HepG2 (cell line): ENCODE data around the gene UTP25. TPM values are rescaled to one million over a fixed set of nuclear protein-coding genes. Genes with fewer than 3 reads are reported as not detected.

ENCODE experiments used
- ATAC-seq: fragments of 200-7000 bp; cut with Tn5 transposase; 3 replicates; pipeline ENCODE4 v1.9.1; 2020; ENCODE audit warnings: mild to moderate bottlenecking, moderate library complexity
- BruUV-seq: library from RNA; stranded (reverse); fragments of 400-500 nt; replicated peaks from 2 replicates; lab custom pipeline; 2021; lab: Mats Ljungman, UMichigan
- CTCF ChIA-PET: fragments of 300-600 bp; formaldehyde crosslinking; extraction: SDS; loops from one replicate; lab custom pipeline; 2021; ENCODE audit warnings: low total read pairs, inconsistent platforms, low intra/inter-chr PET ratio; lab: Yijun Ruan, JAX
- POLR2A ChIA-PET: fragments of 350-600 bp; sonication (Branson Sonifier 250); formaldehyde crosslinking; loops from one replicate; lab custom pipeline; 2020; ENCODE audit warnings: antibody characterized with exemption, inconsistent platforms; lab: Yijun Ruan, JAX
- DNase-seq: peaks from one replicate; pipeline ENCODE4 v3.0.0-alpha.2; 2015; ENCODE audit warnings: low spot score
- FAIRE-seq: peaks from 3 replicates; lab custom pipeline; 2011; peaks lifted over from hg19 to GRCh38; lab: Jason Lieb, UNC
- H2AFZ ChIP-seq: one replicate; pipeline ENCODE4 v1.6.1; 2011; ENCODE audit warnings: low read length, inconsistent platforms
- H3K27ac ChIP-seq: fragments of 300-600 bp; 3 replicates; pipeline ENCODE4 v1.8.0; 2011; ENCODE audit warnings: mixed run types, mild to moderate bottlenecking, mixed read lengths, low read length, inconsistent platforms; ENCODE audit not compliant: insufficient read depth; ENCODE audit errors: extremely low read length
- H3K27me3 ChIP-seq, 2 experiments: fragments of 200-600 bp in 1 of 2; 2 replicates in 1 of 2; 3 replicates in 1 of 2; pipeline versions ENCODE4 v1.6.0 to v1.8.0; 2011; ENCODE audit warnings: low read length in 2 of 2, mild to moderate bottlenecking in 2 of 2, moderate library complexity in 2 of 2, inconsistent platforms in 1 of 2; ENCODE audit not compliant: insufficient read depth in 2 of 2, control insufficient read depth in 1 of 2
- H3K36me3 ChIP-seq, 2 experiments: fragments of 200-600 bp in 1 of 2; replicated peaks in 1 of 2; 2 replicates in 1 of 2; 3 replicates in 1 of 2; pipeline versions ENCODE4 v1.5.1 to v1.8.0; 2011; ENCODE audit warnings: low read length in 2 of 2, inconsistent platforms in 1 of 2; ENCODE audit not compliant: insufficient read depth in 2 of 2, control insufficient read depth in 1 of 2
- H3K4me1 ChIP-seq: 2 replicates; pipeline ENCODE4 v1.5.1; 2012; ENCODE audit warnings: low read length, inconsistent platforms; ENCODE audit not compliant: insufficient read depth
- H3K4me2 ChIP-seq: 2 replicates; pipeline ENCODE4 v1.6.0; 2011; ENCODE audit warnings: low read depth, low read length, inconsistent platforms
- H3K4me3 ChIP-seq, 3 experiments: fragments of 200-600 bp in 1 of 3; sonication (generic), shearing (Covaris generic) in 1 of 3; replicated peaks in 1 of 3; 2 replicates each; pipeline ENCODE4 v1.5.1; 2011 to 2016; ENCODE audit warnings: low read length in 3 of 3, inconsistent platforms in 2 of 3, low read depth in 2 of 3, mild to moderate bottlenecking in 2 of 3, control low read depth in 1 of 3, mixed read lengths in 1 of 3; ENCODE audit not compliant: insufficient read depth in 1 of 3
- H3K79me2 ChIP-seq: one replicate; pipeline ENCODE4 v1.6.1; 2011; ENCODE audit warnings: low read length, inconsistent platforms; ENCODE audit not compliant: insufficient read depth
- H3K9ac ChIP-seq: 2 replicates; pipeline ENCODE4 v1.6.0; 2011; ENCODE audit warnings: mild to moderate bottlenecking, low read depth, low read length, inconsistent platforms; ENCODE audit not compliant: insufficient read depth
- H3K9me3 ChIP-seq: 2 replicates; pipeline ENCODE4 v1.5.1; 2012; ENCODE audit warnings: mild to moderate bottlenecking, low read length
- H4K20me1 ChIP-seq: 2 replicates; pipeline ENCODE4 v1.6.0; 2011; ENCODE audit warnings: inconsistent platforms, mild to moderate bottlenecking, low read length, moderate library complexity; ENCODE audit not compliant: insufficient read depth
- FOSL2 ChIP-seq: sonication (generic); formaldehyde crosslinking; IDR thresholded peaks from 2 replicates; pipeline ENCODE4 v1.4.0; 2020; ENCODE audit warnings: missing genetic modification reagents
- KLF15 ChIP-seq: sonication (generic); formaldehyde crosslinking; IDR thresholded peaks from 2 replicates; pipeline ENCODE4 v1.8.1; 2023; ENCODE audit warnings: borderline replicate concordance, mild to moderate bottlenecking, inconsistent platforms, missing genetic modification reagents, mixed read lengths
- KMT2A ChIP-seq: sonication (generic); formaldehyde crosslinking; IDR thresholded peaks from 2 replicates; pipeline ENCODE4 v1.4.0; 2020; ENCODE audit warnings: missing genetic modification reagents
- MXD4 ChIP-seq: IDR thresholded peaks from 2 replicates; pipeline ENCODE4 v1.6.1; 2016; ENCODE audit warnings: mild to moderate bottlenecking, missing biosample characterization, missing genetic modification reagents
- TCF7 ChIP-seq: sonication (generic); IDR thresholded peaks from 2 replicates; pipeline ENCODE4 v1.6.1; 2016; ENCODE audit warnings: antibody characterized with exemption, low read depth
- ZBTB25 ChIP-seq: IDR thresholded peaks from 2 replicates; pipeline ENCODE4 v1.6.1; 2018; ENCODE audit warnings: missing genetic modification reagents
- ZNF431 ChIP-seq: sonication (generic); formaldehyde crosslinking; IDR thresholded peaks from 2 replicates; pipeline ENCODE4 v1.9.0; 2022; ENCODE audit warnings: missing genetic modification reagents, low read depth, mild to moderate bottlenecking, borderline replicate concordance
- ZNF790 ChIP-seq: sonication (generic); formaldehyde crosslinking; IDR thresholded peaks from 2 replicates; pipeline ENCODE4 v1.8.0; 2022; ENCODE audit warnings: missing genetic modification reagents, mild to moderate bottlenecking, borderline replicate concordance
- ZSCAN29 ChIP-seq: sonication (generic); formaldehyde crosslinking; conservative IDR thresholded peaks from 2 replicates; pipeline ENCODE4 v1.4.0; 2020; ENCODE audit warnings: mild to moderate bottlenecking, missing genetic modification reagents
- WGBS: methylation state at CpG from one replicate; pipeline ENCODE4 v1.1.6; 2017; ENCODE audit warnings: low lambda C conversion rate; 5-methylcytosine and 5-hydroxymethylcytosine counted together
- in situ Hi-C: cut with HindIII; loops from 2 replicates; pipeline ENCODE4 v1.10.0; 2017; ENCODE audit warnings: low pct_unique_long_range_greater_than_20kb; ENCODE audit not compliant: extremely low pct_ligation_motif_present
- intact Hi-C: fragments of 100-400 bp; cut with micrococcal nuclease; formaldehyde crosslinking; loops from one replicate; pipeline ENCODE4 v1.10.0; 2022; ENCODE audit not compliant: unreplicated experiment
- polyA plus RNA-seq, 8 experiments: library from polyadenylated mRNA; depleted of rRNA in 3 of 8; stranded (reverse) in 7 of 8; unstranded in 1 of 8; fragments of >200 nt; fragmentation: Illumina TruSeq in 4 of 8; extraction: Trizol in 4 of 8; gene quantifications; 2 replicates each; pipeline versions ENCODE4 v1.2.1 to v1.2.3, GENCODE V29; 2011 to 2016; ENCODE audit warnings: low read depth in 4 of 8, missing spikeins in 1 of 8, mixed read lengths in 1 of 8; ENCODE audit not compliant: insufficient read depth in 1 of 8
- total RNA-seq, 5 experiments: library from RNA; depleted of rRNA; stranded (reverse); fragments of >200 nt; fragmentation: Illumina TruSeq; extraction: Trizol; gene quantifications; 2 replicates each; pipeline ENCODE4 v1.2.3, GENCODE V29; 2016; ENCODE audit warnings: low read depth in 1 of 5

The UTP25 gene
- total and polyA plus RNA-seq, 2 of the 13 experiments (the other 11 are each of a cell fraction or from before 2014, with no cell fraction given) = 4.8 to 5.7 TPM

GRCh38 chr1:209837671-209838070, 9.9 kb downstream of the UTP25 start:
- ChIA-PET CTCF (no interaction called here), POLR2A (interaction anchor here (2.2 kb wide), 1 partner anchor 10 kb away, joined by 5 read pairs; the partner anchor contains the start of gene UTP25)
- Histone ChIP-seq H3K27me3 (no peaks in the 10 kb centered on the region), H4K20me1 (no peaks in the 10 kb centered on the region), H3K27ac (no peak overlapping the region), H3K79me2 (no peaks in the 10 kb centered on the region), H2AFZ (no peak overlapping the region), H3K4me2 (no peak overlapping the region), H3K4me3 (no peak overlapping the region), H3K4me1 (no peaks in the 10 kb centered on the region), H3K9ac (no peak overlapping the region), H3K36me3 (peaks cover 32 to 90% of the 10 kb centered on the region in 2 experiments), H3K9me3 (no peaks in the 10 kb centered on the region)
- intact Hi-C loops (no loop called here), in situ Hi-C loops (no loop called here)
- 98% methylated on average over 7 of the region's 7 CpGs for WGBS
- ATAC-seq (no peak), DNase-seq (no peak), FAIRE-seq (no peak)
- TF ChIP-seq ZSCAN29 (CRISPR knock-in tag) (no peak), ZNF431 (CRISPR knock-in tag) (no peak), TCF7 (no peak), MXD4 (CRISPR knock-in tag) (no peak), ZBTB25 (no peak), KLF15 (CRISPR knock-in tag) (no peak), KMT2A (CRISPR knock-in tag) (no peak), FOSL2 (CRISPR knock-in tag) (no peak), ZNF790 (CRISPR knock-in tag) (no peak)
- BruUV-seq = no TSS peak
